Measurements from ENCODE around the gene CYYR1.

GRCh38 chr21:26425576-26425975 lies 147.5 kb downstream of the CYYR1 start:
- no peak for TF ChIP-seq CTCF (conservative IDR thresholded peaks at IDR 0.05; ENCODE audit: low read length)
- TF ChIP-seq EZH2phosphoT487 (IDR thresholded peaks at IDR 0.05; ENCODE audit: borderline replicate concordance, low read depth, low read length): no peak
